ENCODE data around the gene GAL3ST2. TPM values are rescaled to one million over a fixed set of nuclear protein-coding genes. Genes with fewer than 3 reads are reported as not detected.
"Not testable (repeated sequence)": the region's sequence is repeated elsewhere in the genome, so short reads cannot be mapped to it uniquely, and the experiment has no call there.

Gene GAL3ST2
- polyA plus RNA-seq (ENCODE audit: insufficient read length), result not detected

DNA sequence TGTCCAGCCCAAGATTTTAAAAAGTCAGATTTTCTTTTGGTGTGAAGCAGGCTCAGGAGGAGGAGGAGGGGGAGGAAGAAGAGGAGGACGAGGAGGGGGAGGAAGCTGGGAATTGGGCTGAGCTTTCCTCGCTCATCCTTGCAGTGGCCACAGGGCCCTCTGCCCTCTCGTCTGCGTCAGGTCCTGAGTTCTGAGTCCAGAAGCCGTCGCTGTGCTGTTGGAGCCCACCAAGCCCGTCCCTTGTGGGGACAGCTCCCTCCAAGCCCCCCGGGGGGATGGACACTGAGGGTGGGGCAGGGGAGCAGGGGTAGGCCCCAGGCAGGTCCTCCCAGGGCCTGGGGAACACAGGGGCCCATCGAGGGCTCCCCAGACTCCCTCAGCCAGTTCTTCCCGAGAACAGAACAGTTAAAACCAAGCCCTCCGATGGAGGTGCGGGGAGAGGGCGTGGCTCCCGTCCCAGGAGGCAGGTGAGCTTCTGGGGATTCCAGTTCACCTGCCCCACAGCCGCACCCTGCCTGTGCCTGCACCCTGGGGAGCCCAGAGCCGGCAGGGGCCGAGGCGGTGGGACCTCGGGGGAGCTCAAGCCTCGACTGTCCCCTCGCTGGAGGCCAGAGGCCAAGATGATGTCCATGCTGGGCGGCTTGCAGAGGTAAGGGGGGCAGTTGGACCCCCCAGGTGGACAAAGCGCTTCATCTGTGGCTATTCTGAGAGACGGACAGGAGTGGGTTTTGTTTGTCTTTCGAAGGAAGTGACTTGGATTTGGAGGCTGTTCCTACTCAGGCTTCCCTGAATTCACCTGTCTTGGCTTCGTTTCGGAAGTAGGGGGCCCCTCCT is at the start of gene GAL3ST2:
GAL3ST2 (plus strand) TSS at position 487 of the 834 bp plus-strand sequence; CDS start at position 621, 134 bp downstream.
- no peak for DNase-seq

DNA sequence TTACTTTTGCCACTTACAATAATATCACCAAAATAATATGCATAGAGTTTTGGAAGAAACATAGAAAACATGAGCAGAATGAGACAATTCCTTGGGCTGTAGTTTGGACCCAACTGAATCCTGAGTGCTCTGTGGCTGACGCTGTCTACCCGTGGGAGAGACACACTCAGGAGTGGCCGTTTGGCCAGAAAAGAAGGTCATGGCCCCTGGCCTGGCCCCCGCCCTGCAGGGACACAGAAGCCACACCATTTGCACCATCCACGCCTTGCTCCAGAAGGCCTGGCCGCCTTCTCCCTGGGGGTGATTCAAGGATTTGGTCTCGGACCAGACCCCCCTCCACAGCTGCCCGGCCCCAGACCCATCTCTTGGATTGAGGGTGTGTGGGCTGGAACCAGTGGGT is 48.6 kb upstream of the GAL3ST2 start:
- no peak for DNase-seq

DNA sequence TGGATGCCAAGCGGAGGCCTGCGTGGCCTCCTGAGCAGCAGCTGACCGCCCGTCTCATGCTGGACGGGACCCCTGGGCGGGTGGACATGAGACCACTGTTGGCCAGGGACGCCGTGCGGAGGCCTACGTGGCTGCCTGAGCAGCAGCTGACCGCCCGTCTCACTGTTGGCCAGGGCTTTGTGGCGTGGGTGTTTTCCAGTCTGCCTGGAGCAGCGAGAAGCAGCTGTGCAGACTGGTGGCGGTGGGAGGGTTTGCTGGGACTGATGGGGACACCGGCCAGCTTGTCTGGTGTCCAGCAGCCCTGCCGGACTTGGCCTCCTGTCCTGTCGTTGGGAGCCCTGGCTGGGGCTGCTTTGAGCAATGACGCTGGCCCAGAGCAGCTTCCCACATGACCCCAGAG is 48.0 kb upstream of the GAL3ST2 start:
- DNase-seq, result peak; percentile 51

DNA sequence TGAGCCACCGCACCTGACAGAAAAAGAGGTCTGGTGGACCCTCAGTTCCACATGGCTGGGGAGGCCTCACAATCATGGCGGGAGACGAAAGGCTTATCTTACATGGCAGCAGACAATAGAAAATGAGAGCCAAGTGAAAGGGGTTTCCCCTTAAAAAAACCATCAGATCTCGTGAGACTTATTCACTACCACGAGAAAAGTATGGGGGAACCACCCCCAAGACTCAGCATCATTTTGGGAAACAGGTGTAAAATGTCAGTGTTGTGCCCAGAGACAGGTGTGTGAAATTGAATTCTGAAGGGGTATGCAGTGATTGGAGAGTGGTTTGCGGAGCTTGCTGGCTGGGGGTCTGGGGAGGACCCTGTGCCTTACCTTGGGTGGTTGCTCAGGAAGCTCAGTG is 46.8 kb upstream of the GAL3ST2 start:
- no peak for DNase-seq

DNA sequence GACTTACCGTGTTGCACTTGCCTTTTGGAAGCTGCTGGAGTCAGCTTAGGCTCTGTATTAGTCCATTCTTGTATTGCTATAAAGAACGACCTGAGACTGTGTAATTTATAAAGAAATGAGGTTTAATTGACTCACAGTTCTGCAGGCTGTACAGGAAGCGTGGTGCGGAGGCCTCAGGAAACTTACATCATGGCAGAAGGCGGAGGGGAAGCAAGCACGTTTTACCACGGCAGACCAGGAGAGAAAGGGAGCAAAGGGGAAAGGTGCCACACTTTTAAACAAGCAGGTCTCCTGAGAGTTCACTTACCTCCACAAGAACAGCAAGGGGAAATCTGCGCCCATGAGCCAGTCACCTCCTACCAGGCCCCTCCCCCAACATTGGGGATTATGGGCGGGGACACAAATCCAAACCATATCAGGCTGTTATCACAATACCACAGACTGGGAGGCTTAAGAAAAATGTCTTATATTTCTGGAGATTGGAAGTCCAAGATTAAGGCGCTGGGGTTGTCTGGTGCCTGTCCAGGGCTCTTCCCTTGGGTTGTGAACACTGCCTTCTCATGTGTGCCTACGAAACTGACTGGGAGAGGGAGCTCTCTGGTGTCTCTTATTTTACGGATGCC is 45.8 kb upstream of the GAL3ST2 start:
- DNase-seq, result no peak

DNA sequence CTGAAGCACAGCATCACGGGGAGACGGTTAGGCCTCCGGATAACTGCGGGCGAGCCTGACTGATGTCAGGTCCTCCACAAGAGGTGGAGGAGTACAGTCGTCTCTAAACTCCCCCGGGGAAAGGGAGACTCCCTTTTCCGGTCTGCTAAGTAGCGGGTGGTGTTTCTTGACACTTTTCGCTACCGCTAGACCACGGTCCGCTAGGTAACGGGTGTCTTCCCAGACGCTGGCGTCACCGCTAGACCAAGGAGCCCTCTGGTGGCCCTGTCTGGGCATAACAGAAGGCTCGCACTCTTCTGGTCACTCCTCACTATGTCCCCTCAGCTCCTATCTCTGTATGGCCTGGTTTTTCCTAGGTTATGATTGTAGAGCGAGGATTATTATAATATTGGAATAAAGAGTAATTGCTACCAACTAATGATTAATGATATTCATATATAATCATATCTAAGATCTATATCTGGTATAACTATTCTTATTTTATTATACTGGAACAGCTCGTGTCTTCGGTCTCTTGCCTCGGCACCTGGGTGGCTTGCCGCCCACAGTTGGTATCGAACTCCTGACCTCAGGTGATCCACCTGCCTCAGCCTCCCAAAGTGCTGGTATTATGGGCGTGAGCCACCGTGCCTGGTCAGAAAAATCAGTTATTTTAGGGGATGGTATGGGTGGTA is 44.0 kb upstream of the GAL3ST2 start:
- not testable (repeated sequence) for DNase-seq

DNA sequence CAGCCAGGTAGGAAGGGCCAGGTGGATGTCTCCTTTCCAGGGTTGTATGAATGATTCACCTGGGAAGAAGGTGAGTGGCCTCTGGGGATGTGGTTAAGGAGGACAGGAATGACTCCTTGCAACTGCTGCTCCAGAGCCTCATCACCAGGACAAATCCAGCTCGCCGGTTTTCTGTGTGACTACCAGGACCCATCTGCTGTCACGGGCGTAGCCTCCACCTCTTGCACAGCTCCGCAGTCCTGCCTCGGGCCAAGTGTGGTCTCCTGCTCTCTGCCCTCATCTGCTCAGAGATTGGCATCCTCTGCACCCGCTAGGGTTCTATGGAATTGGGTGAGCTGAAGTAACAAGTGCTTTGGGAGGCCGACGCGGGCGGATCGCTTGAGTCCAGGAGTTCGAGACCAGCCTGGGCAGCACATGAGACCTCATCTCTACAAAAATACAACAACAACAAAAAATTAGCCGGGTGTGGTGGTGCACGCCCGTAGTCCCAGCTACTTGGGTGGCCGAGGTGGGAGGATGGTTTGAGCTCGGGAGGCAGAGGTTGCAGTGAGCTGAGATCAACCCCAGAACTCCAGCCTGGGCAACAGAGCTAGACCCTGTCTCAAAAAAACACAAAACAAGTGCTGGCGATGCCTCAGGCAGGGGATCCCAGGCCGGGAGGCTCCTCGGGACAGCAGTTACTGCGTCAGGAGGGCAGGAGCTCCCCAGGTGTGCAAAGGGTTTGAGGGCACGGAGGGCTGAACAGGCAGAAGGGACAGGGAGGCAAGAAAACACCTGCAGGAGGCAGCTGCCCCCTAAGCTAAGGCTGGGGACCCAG is 43.0 kb upstream of the GAL3ST2 start:
- no peak for DNase-seq

DNA sequence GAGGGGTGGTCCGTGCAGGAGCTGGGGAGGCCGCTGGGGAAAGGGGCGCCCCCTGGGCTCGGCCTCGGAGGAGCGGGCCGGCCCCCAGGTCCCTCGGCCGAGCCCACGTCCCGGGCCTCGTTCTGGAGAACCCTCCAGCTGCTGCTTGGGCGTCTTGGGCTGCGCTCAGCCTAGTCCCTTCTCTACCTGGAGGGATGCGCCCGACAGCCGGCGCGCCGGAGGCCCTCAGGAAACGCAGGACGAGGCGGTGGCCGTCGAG is 42.5 kb upstream of the GAL3ST2 start:
- DNase-seq, result no peak

DNA sequence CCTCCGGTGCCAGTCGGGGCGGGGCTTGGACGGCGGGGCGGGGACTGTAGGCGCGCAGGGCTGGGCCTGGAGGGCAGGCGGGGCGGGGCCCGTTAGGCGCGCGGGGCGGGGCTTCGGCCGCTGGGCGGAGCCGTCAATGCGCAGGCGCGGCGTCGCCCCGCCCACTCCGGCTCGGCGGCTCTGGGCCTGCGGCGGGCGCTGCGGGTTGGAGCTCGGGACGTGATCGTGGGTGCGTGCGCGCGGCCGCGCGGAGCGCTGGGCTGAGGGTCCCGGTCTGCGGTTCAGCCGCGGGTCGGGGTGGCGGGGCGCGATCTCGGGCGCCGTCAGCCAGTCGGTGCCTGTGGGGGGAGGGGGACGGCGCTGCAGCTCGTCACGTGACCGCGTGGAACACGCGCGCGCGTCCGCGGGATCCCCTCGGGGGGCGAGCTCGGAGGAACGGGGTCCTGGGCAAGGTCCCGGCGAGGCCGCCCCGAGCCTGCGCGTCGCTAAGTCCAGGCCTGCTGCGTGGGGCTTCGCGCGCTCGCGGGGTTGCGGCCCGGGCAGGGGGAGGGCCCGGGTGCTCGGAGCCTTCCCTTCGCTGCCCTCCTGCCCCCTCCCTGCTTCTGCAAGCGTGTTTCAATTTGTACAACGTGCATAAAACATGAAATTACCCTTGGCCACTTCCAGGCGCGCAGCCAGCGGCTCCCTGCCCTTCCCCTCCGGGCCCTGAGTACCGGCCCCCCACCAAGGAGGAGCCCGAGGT is 42.0 kb upstream of the GAL3ST2 start, which contains the start of gene D2HGDH:
D2HGDH (plus strand) TSS at position 164 of the 742 bp plus-strand sequence. CDS start 595 bp downstream, outside the sequence.
- peak; percentile 90 for DNase-seq

DNA sequence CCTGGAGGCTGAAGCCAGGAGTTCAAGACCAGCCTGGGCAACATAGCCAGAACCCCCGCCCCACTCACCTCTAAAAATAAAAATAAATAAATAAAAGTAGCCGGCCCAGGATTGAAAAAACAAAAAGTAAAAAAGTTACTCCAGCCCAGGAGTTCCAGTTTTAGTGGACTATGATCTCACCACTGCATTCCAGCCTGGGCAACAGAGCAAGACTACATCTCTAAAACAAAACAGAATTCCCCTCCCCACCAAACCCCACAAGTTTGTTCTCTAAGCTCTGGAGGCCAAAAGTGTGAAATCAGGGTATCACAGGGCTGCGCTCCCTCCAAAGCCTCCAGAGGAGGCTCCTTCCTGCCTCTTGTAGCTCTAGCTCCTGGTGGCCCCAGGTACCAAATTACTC is 40.5 kb upstream of the GAL3ST2 start:
- DNase-seq, result no peak

DNA sequence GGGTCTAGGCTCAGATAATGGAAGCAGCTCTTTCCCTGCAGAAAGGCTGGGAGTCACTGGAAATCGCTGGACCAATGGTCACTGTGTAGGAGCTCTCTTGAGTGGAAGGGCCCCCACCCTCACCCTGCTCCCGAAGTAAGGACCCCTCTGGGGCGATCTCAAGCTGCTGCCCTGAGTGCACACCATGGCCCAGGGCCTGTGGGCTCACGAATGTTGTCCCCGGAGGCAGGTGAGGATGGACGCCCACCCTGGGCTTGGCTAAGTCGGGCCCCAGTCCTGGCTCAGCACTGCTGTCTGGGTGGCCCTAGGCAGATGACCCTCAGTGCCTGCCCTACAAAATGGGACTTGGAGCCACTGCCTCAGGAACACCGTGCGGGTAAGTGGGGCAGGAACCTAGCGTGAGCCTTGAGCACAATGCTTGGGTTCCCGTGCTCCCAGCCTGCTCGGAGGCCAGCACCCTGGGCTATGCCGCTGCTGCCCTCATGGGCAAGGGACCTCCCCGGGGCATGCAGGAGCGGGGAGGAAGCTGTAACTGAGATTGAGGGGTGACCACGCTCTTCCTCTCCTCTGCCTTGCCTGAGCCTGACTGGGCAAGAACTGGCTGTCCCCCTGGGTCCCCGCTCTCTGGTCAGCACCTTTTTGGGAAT is 38.5 kb upstream of the GAL3ST2 start:
- no peak for DNase-seq

DNA sequence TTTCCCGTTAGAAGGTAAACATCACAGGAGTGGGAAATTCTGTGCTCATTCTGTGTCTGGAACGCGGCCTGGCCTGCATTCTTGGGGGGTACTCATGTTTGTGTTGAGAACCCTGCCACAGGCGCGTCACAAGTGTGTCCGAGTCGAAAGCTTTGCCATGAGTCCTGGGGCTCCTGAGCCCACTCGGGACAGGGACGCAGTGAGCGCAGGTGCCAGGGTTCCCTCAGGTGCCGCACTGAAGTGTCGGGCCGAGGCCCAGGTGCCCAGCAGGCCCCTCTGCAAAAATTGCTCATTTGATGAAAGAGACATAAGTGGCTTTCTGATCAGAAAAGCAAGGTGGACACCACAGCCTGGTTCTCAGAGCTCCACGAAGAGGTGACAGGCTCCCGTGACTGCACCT is 37.4 kb upstream of the GAL3ST2 start:
- DNase-seq, result no peak

DNA sequence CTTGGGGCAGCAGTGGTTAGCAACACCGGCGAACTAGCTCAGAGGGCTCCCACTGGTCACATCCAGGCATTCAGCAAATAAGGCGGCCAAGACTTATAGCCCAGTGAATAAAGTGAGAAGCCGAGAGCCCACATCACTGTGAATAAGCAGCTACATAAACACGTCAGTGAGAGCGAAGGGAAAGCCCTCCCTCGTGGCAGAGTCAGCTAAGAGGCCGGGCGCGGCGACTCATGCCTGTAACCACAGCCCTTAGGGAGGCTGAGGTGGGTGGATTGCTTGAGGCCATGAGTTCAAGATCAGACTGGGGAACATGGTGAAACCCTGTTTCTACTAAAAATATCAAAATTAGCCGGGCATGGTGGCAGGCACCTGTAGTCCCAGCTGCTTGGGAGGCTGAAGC is 37.0 kb upstream of the GAL3ST2 start:
- DNase-seq, result no peak

DNA sequence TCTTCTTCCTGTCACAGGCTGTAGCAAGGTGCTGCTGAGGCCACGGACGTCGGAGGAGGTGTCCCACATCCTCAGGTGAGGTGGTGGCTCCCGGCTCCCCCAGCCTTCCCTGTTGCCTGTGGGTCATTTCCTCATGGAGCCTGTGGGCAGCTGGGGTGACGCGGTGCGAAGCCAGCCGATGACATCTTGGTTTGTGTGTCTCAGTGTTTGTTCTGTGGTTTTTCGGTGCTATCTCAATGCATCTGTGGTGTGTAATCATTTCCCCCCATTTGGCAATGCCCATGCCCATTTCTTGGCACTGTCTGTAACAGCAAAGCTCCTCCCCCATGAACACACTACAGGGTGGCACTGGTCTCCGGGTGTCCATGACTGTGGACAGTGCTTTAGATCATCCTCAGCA is 35.6 kb upstream of the GAL3ST2 start:
- no peak for DNase-seq

DNA sequence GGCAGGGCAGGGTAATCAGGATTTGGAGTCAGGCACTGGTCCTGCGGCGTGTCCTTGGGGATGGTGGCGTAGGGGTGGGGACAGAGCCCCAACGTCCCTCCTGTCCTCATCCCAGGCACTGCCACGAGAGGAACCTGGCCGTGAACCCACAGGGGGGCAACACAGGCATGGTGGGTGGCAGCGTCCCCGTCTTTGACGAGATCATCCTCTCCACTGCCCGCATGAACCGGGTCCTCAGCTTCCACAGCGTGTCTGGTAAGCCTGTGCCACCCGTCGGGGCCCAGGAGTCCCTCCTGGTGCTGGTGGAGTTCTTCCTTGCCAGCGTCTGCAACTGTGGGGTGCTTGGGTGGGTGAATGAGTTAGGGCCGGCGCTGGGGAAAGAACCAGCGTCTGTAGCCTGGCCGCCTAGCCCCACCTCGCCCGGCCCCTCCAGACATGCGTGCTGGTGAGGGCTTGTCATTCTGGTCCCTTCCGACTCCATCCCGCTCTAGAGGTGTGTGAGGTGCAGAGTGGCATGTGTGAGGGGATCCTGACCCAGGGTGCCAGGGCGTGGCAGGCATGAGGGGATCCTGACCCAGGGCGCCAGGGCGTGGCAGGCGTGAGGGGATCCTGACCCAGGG is 34.2 kb upstream of the GAL3ST2 start:
- no peak for DNase-seq

DNA sequence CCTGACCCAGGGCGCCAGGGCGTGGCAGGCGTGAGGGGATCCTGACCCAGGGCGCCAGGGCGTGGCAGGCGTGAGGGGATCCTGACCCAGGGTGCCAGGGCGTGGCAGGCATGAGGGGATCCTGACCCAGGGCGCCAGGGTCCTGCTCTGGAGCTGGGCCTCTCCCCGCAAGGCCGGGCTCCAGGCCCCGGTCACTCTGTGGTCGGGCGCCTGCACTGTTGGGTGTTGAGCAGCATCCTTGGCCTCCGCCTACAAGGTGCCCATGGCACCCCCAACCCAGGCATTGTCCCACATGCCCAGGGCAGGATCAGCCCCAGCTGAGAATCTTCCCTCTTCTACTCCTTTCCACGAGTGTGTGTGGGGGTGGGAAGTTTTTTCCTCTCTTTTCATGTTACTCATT is 33.6 kb upstream of the GAL3ST2 start:
- not testable (repeated sequence) for DNase-seq

DNA sequence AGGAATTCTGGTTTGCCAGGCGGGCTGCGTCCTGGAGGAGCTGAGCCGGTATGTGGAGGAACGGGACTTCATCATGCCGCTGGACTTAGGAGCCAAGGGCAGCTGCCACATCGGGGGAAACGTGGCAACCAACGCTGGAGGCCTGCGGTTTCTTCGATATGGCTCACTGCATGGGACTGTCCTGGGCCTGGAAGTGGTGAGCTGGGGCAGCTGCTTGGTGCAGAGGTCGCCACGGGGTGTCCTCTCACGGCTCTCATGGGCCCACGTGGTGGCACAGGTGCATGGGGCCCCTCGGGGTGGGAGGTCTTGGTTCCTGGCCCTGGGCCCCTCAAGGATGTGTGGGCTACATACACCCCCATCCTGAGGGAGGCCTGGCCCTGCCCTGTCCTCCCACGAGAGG is 33.0 kb upstream of the GAL3ST2 start:
- no peak for DNase-seq

DNA sequence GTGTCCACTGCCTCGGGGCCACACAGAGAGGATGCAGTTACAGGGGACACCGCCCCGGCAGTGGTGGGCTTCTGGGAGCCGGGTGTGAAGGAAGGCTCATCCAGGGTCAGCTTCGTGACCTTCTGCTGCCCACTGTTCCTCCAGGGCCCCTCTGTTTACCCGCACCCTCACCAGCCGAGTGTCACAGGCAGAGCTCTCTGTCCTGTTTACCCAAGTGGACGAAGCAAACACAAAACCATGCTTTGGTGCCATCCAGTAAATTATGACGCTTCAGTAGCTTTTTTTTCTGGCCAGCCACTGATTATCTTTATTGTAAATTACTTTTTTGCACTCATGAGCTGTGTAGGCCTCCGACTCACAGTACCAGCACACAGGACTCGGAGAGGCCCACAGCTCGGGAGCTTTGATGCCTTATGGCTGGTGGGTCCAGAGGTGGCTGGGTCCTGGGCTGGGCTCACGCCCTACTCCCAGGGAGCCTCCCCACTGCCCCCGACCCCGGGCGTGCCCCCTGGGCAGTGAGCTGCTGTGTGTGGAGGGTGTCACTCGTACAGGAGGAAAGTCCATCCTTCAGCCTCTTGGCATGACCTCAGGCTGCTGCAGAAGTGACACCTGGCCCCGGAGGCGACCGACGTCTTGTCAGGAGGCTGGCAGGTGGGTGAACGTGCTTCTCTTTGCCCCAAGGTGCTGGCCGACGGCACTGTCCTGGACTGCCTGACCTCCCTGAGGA is 32.4 kb upstream of the GAL3ST2 start:
- DNase-seq, result no peak

DNA sequence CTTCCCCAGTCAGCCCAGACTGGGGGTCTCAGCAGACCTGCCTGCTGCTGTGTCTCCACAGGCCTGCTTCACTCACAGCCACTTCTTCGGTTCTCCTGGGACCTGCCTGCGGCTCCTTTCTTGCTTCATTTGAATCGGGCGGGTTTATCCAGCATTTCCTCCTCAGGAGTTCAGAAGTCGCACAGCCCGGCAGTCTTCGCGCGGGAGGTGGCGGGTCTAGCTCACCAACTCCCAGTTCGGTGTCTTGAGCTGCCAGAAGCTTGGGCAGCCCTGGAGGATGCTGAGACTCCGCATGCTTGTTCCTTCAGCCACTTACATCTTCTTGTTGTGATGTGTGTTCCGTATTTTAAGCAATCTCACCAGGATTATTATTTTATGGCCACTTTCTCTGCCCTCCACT is 31.3 kb upstream of the GAL3ST2 start:
- DNase-seq, result no peak

DNA sequence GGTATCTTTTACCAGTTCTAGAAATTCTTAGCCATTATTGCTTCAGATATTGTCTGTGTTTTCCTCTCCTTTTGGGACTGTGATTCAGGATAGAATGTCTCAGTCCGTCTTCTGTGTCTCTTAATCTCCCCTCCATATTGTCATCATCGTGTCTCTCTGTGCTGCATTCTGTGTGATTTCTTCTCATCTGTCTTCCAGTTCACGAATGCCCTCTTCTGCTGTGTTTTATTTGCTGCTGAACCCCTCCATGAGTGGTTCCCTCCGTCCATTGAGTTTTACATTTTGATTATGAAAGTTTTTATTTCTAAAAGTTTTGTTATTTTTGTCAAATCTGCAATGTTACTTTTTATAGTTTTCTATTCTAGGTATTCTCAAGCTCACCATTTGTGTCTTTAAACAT is 30.5 kb upstream of the GAL3ST2 start:
- no peak for DNase-seq
